Measurements from ENCODE around the gene TLX2. TPM values are rescaled to one million over a fixed set of nuclear protein-coding genes. Genes with fewer than 3 reads are reported as not detected.

The TLX2 gene
- total RNA-seq, 1 experiment from 2014 or later, result not detected

DNA sequence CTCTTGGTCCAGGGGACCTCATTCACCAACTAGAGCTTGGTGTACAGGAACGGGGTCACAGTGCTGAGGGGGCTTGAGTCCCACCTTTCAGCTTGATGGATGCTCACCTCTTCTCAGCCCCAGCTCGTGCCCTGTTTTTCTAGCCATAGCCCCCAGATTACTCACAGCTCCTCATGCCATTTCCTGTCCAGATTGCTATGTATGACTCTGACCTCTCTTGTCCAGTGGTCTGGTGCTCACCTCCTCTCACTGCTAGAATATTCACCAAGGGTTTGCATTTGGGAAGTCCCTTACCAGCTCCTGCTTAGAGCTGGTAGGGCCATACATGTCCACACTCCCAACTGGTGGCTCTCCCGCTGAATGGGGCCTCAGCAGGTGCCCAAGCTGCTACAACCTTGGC, 20.7 kb upstream of the TLX2 start:
- no peak for DNase-seq (ENCODE audit: low spot score)
- no peak for TF ChIP-seq EZH2 (IDR thresholded peaks at IDR 0.05; ENCODE audit: borderline replicate concordance, low read depth, low read length, poor library complexity, severe bottlenecking)
- no peak for TF ChIP-seq CTCF (conservative IDR thresholded peaks at IDR 0.05; ENCODE audit: low read depth, low read length)
- no peak overlapping the region for H3K27ac ChIP-seq (ENCODE audit: low read depth, low read length, poor library complexity, severe bottlenecking)
- H3K9me3 ChIP-seq (ENCODE audit: low read depth, low read length, poor library complexity, severe bottlenecking), result no peaks in the 10 kb centered on the region
- POLR2A ChIA-PET (ENCODE audit: low non-redundant PET), result no interaction called here
- H3K4me3 ChIP-seq (ENCODE audit: low read depth, low read length, poor library complexity, severe bottlenecking), result no peak overlapping the region
- H3K36me3 ChIP-seq (ENCODE audit: insufficient read depth, low read length, poor library complexity, severe bottlenecking), result peaks cover 27% of the 10 kb centered on the region
- CTCF ChIA-PET, result interaction anchor here (0.6 kb wide), 1 partner anchor 11 kb away, joined by 5 read pairs; the partner anchor contains the start of genes CCDC142 and TTC31
- H3K27me3 ChIP-seq (replicated peaks; ENCODE audit: insufficient read depth, low read depth, low read length, poor library complexity), result peaks cover 11% of the 10 kb centered on the region
- intact Hi-C loops (cut with micrococcal nuclease; ENCODE audit: unreplicated experiment), result no loop called here
- peaks cover 5% of the 10 kb centered on the region for H3K4me1 ChIP-seq (ENCODE audit: insufficient read depth, low read length, poor library complexity, severe bottlenecking)
- no TSS peak for BruUV-seq (replicated peaks)

GRCh38 chr2:74495440-74495839, 18.8 kb upstream of the TLX2 start:
- TF ChIP-seq EZH2 (IDR thresholded peaks at IDR 0.05; ENCODE audit: borderline replicate concordance, low read depth, low read length, poor library complexity, severe bottlenecking) (no peak), CTCF (conservative IDR thresholded peaks at IDR 0.05; ENCODE audit: low read depth, low read length) (no peak)
- intact Hi-C loops (cut with micrococcal nuclease; ENCODE audit: unreplicated experiment), result no loop called here
- ChIA-PET CTCF (no interaction called here), POLR2A (ENCODE audit: low non-redundant PET) (interaction anchor here (0.6 kb wide), 1 partner anchor 873 kb away, joined by 3 read pairs; no protein-coding TSS in a partner anchor)
- H3K36me3 ChIP-seq (ENCODE audit: insufficient read depth, low read length, poor library complexity, severe bottlenecking), result peaks cover 24% of the 10 kb centered on the region
- no peaks in the 10 kb centered on the region for H3K9me3 ChIP-seq (ENCODE audit: low read depth, low read length, poor library complexity, severe bottlenecking)
- H3K4me1 ChIP-seq (ENCODE audit: insufficient read depth, low read length, poor library complexity, severe bottlenecking), result peaks cover 5% of the 10 kb centered on the region
- no TSS peak for BruUV-seq (replicated peaks)
- DNase-seq (ENCODE audit: low spot score), result no peak
- peaks cover 30% of the 10 kb centered on the region for H3K27me3 ChIP-seq (replicated peaks; ENCODE audit: insufficient read depth, low read depth, low read length, poor library complexity)
- H3K4me3 ChIP-seq (ENCODE audit: low read depth, low read length, poor library complexity, severe bottlenecking), result no peak overlapping the region
- no peak overlapping the region for H3K27ac ChIP-seq (ENCODE audit: low read depth, low read length, poor library complexity, severe bottlenecking)

DNA sequence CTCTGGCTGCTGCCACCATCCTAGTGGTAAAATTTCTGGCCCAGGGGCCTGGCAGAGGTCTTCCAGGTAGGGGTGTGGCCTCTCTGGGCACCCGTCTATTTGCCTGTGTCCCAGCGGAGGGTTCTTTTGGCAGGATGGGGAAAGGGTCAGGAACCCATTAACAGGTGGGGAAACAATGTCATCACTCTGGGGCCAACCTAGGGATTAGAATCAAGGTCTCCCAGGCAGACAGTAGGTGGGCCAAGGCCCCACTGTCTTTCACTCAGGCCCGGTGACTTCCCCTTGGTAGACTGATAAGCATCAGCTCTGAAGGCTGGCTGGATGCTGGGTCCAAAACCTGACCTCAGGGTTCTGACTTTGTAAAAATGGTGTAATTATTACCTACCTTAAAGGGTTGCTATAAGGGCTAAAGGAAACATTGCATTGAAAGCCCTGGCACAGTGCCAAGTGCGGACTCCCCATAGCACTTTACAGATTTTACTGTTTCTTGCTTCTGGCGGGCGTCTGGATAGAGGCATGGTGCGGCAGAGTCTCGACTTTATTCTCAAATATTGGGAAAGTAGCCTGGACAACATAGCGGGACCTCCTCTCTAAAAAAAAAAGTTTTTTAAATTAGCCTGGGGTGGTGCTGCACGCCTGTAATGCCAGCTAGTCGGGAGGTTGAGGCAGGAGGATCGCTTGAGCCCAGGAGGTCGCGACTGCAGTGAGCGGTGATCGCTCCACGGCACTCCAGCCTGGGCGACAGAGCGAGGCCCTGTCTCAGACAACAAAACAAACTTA, 17.1 kb upstream of the TLX2 start:
- ChIA-PET CTCF (interaction anchor here (0.5 kb wide), 1 partner anchor 45 kb away, joined by 5 read pairs; no protein-coding TSS in a partner anchor), POLR2A (ENCODE audit: low non-redundant PET) (no interaction called here)
- Histone ChIP-seq H3K4me3 (ENCODE audit: low read depth, low read length, poor library complexity, severe bottlenecking) (no peak overlapping the region), H3K36me3 (ENCODE audit: insufficient read depth, low read length, poor library complexity, severe bottlenecking) (peaks cover 9% of the 10 kb centered on the region), H3K4me1 (ENCODE audit: insufficient read depth, low read length, poor library complexity, severe bottlenecking) (peaks cover 5% of the 10 kb centered on the region), H3K9me3 (ENCODE audit: low read depth, low read length, poor library complexity, severe bottlenecking) (no peaks in the 10 kb centered on the region), H3K27me3 (replicated peaks; ENCODE audit: insufficient read depth, low read depth, low read length, poor library complexity) (peaks cover 31% of the 10 kb centered on the region), H3K27ac (ENCODE audit: low read depth, low read length, poor library complexity, severe bottlenecking) (no peak overlapping the region)
- TF ChIP-seq EZH2 (IDR thresholded peaks at IDR 0.05; ENCODE audit: borderline replicate concordance, low read depth, low read length, poor library complexity, severe bottlenecking) (no peak), CTCF (conservative IDR thresholded peaks at IDR 0.05; ENCODE audit: low read depth, low read length) (no peak)
- intact Hi-C loops (cut with micrococcal nuclease; ENCODE audit: unreplicated experiment), result no loop called here
- no peak for DNase-seq (ENCODE audit: low spot score)
- BruUV-seq (replicated peaks), result no TSS peak
